Jurkat, Clone E6-1 (cell line): ENCODE measurements around the gene TRAPPC12.
"Not testable (repeated sequence)": the region's sequence is repeated elsewhere in the genome, so short reads cannot be mapped to it uniquely, and the experiment has no call there.

ENCODE experiments used
- DNase-seq: peaks from one replicate; pipeline ENCODE4 v3.0.0-alpha.2; 2011; ENCODE audit warnings: low read depth, low spot score
- H3K4me3 ChIP-seq: 2 replicates; pipeline ENCODE4 v1.5.1; 2011; ENCODE audit warnings: mild to moderate bottlenecking, low read length, control low read depth, moderate library complexity

TRAPPC12 gene

GRCh38 chr2:3513026-3513810, 133.7 kb downstream of the TRAPPC12 start:
- H3K4me3 ChIP-seq, result no peak overlapping the region
- peak; percentile 32 for DNase-seq

DNA sequence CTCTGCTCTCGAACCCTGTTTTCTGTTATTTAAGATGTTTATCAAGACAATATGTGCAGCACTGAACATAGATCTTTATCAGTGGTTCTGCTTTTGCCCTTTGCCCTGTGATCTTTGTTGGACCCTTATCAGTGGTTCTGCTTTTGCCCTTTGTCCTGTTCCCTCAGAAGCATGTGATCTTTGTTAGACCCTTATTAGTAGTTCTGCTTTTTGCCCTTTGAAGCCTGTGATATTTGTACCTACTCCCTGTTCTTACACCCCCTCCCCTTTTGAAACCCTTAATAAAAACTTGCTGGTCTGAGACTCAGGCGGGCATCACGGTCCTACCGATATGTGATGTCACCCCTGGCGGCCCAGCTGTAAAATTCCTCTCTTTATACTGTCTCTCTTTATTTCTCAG, 135.9 kb downstream of the TRAPPC12 start:
- DNase-seq, H3K4me3 ChIP-seq: not testable (repeated sequence)

GRCh38 chr2:3516831-3517230, 137.3 kb downstream of the TRAPPC12 start:
- DNase-seq, result no peak

GRCh38 chr2:3517948-3518495, 138.5 kb downstream of the TRAPPC12 start:
- DNase-seq, result peak; percentile 37

More at GRCh38 chr2:3516831-3517230, 137.3 kb downstream of the TRAPPC12 start:
- H3K4me3 ChIP-seq, result no peak overlapping the region

GRCh38 chr2:3518496-3519254, 139.2 kb downstream of the TRAPPC12 start:
- H3K4me3 ChIP-seq, result peak overlapping the region; percentile 82
- DNase-seq, result peak; percentile 96

More at GRCh38 chr2:3517948-3518495, 138.5 kb downstream of the TRAPPC12 start:
- peak overlapping the region; percentile 77 for H3K4me3 ChIP-seq

GRCh38 chr2:3519255-3520205, 140.0 kb downstream of the TRAPPC12 start, which contains the start of gene ADI1:
TSS of gene ADI1 (minus strand) at chr2:3519531. CDS start at chr2:3519487, 44 bp downstream.
- DNase-seq, result peak; percentile 72
- peak within 1 kb of the TSS; percentile 82 for H3K4me3 ChIP-seq

- DNase-seq, result no peak
- H3K4me3 ChIP-seq, result no peak overlapping the region
Measured at GRCh38 chr2:3520591-3520990, 141.1 kb downstream of the TRAPPC12 start.

DNA sequence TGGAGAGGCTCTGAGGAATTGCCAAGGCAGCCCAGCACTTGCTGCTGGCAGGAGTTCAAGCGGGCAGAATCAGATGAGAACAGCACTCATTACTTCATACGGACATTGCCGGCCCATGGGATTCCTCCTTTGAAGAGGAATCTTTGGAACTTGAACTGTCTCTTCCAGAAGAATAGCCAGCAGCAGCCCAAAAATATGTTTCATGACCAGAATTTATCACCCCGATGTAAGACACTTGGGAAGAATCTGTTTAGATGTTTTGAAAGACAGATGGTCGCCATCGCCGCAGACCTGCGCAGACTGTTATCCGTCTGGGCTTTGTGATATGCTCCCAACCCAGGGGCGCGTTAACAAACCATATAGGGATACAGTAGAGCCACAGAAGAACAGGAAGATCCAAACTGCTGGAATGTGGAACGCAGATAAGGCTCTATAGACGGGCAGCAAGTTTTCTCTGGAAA, 143.5 kb downstream of the TRAPPC12 start:
- DNase-seq, result no peak
- no peak overlapping the region for H3K4me3 ChIP-seq

GRCh38 chr2:3523551-3524041, 144.1 kb downstream of the TRAPPC12 start:
- no peak overlapping the region for H3K4me3 ChIP-seq
- DNase-seq, result no peak

GRCh38 chr2:3526871-3527270, 147.4 kb downstream of the TRAPPC12 start:
- DNase-seq, result no peak

GRCh38 chr2:3527886-3528785, 148.6 kb downstream of the TRAPPC12 start:
- no peak overlapping the region for H3K4me3 ChIP-seq

More at GRCh38 chr2:3526871-3527270, 147.4 kb downstream of the TRAPPC12 start:
- no peak overlapping the region for H3K4me3 ChIP-seq

More at GRCh38 chr2:3527886-3528785, 148.6 kb downstream of the TRAPPC12 start:
- no peak for DNase-seq
